ENCODE data around the gene ARHGEF28. TPM values are rescaled to one million over a fixed set of nuclear protein-coding genes. Genes with fewer than 3 reads are reported as not detected.

Gene ARHGEF28
- total and polyA plus RNA-seq, 9 of the 15 experiments (the other 6 are each of a cell fraction or from before 2014, with no cell fraction given): 0.27 TPM; not detected in 8

- TF ChIP-seq MLLT1 (IDR thresholded peaks at IDR 0.05) (no peak), ZNF41 (CRISPR knock-in tag; conservative IDR thresholded peaks at IDR 0.05) (0 out of 2 replicates have a peak, but pooled peaks have one; percentile 10), ATF3 (IDR thresholded peaks at IDR 0.05) (peak; percentile 22; the same call in 1 of the 2 replicates), ATF3 (CRISPR knock-in tag; conservative IDR thresholded peaks at IDR 0.05) (no peak), ZBTB40 (IDR thresholded peaks at IDR 0.05) (no peak), ZBTB40 (CRISPR knock-in tag; IDR thresholded peaks at IDR 0.05) (no peak), JUNB (CRISPR knock-in tag; conservative IDR thresholded peaks at IDR 0.05) (no peak), NR3C1 (CRISPR knock-in tag; IDR thresholded peaks at IDR 0.05) (no peak), CEBPB (tag; IDR thresholded peaks at IDR 0.05) (peak; percentile 87), MNT (conservative IDR thresholded peaks at IDR 0.05) (no peak), KLF1 (tag; IDR thresholded peaks at IDR 0.05) (no peak), ZFX (CRISPR knock-in tag; IDR thresholded peaks at IDR 0.05) (peak; percentile 39; the same call in 1 of the 2 replicates), NR2F6 (CRISPR knock-in tag; IDR thresholded peaks at IDR 0.05) (no peak), MXI1 (IDR thresholded peaks at IDR 0.05; ENCODE audit: low read depth, low read length) (no peak)
Measured at GRCh38 chr5:73673161-73673591, 47.2 kb downstream of the ARHGEF28 start (continued).
